GM12875 (cell line): ENCODE data around the gene C1QL1.

Source experiments
- H3K4me3 ChIP-seq: one replicate; pipeline ENCODE4 v1.5.1; 2011; ENCODE audit warnings: low read depth, low read length, control low read depth
- CTCF ChIP-seq: IDR thresholded peaks from 2 replicates; pipeline ENCODE4 v1.5.1; 2011; ENCODE audit warnings: low read depth, mild to moderate bottlenecking, control low read depth, inconsistent platforms, low read length, moderate library complexity, borderline replicate concordance; ENCODE audit not compliant: insufficient read depth

The C1QL1 gene

GRCh38 chr17:44977814-44978550, 9.9 kb upstream of the C1QL1 start:
- no peak for TF ChIP-seq CTCF
- H3K4me3 ChIP-seq = no peak overlapping the region

- no peak for TF ChIP-seq CTCF
- H3K4me3 ChIP-seq = no peak overlapping the region
Observed at GRCh38 chr17:44977065-44977464, 9.0 kb upstream of the C1QL1 start.

- no peak for TF ChIP-seq CTCF
- H3K4me3 ChIP-seq = no peak overlapping the region
Observed at GRCh38 chr17:44976206-44976605, 8.1 kb upstream of the C1QL1 start.

- H3K4me3 ChIP-seq = no peak overlapping the region
- TF ChIP-seq CTCF = no peak
Observed at GRCh38 chr17:44972953-44973352, 4.8 kb upstream of the C1QL1 start.

- no peak overlapping the region for H3K4me3 ChIP-seq
- TF ChIP-seq CTCF = no peak
Observed at GRCh38 chr17:44971776-44972483, 3.8 kb upstream of the C1QL1 start.

- peak overlapping the region; percentile 39 for H3K4me3 ChIP-seq
- TF ChIP-seq CTCF = no peak
Observed at GRCh38 chr17:44970136-44970741, 2.1 kb upstream of the C1QL1 start.

- TF ChIP-seq CTCF = no peak
- H3K4me3 ChIP-seq = no peak overlapping the region
Observed at GRCh38 chr17:44969144-44969780, 1.2 kb upstream of the C1QL1 start.
